ENCODE data around the gene CPN2. TPM values are rescaled to one million over a fixed set of nuclear protein-coding genes. Genes with fewer than 3 reads are reported as not detected.

CPN2 gene
- total and polyA plus RNA-seq, 2 of the 13 experiments (the other 11 are each of a cell fraction or from before 2014, with no cell fraction given) = 26.7 to 27.7 TPM

DNA sequence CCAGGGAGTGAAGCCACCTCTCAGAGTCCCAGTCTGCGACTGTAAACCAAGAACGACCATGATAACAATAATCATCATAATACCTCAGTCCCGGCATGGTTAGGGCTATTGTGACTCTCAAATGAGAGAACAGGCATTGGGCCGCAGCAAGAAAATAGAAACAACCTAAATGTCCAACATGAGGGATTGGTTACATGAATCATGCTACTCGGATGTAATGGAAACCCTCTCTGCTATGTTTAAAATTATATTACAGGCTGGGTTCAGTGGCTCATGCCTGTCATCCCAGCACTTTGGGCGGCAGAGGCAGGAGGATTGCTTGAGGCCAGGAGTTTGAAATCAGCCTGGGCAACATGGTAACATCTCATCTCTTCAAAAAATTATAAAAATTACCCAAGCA lies 2.8 kb downstream of the CPN2 start (continued):
- TF ChIP-seq, protein P1, sequence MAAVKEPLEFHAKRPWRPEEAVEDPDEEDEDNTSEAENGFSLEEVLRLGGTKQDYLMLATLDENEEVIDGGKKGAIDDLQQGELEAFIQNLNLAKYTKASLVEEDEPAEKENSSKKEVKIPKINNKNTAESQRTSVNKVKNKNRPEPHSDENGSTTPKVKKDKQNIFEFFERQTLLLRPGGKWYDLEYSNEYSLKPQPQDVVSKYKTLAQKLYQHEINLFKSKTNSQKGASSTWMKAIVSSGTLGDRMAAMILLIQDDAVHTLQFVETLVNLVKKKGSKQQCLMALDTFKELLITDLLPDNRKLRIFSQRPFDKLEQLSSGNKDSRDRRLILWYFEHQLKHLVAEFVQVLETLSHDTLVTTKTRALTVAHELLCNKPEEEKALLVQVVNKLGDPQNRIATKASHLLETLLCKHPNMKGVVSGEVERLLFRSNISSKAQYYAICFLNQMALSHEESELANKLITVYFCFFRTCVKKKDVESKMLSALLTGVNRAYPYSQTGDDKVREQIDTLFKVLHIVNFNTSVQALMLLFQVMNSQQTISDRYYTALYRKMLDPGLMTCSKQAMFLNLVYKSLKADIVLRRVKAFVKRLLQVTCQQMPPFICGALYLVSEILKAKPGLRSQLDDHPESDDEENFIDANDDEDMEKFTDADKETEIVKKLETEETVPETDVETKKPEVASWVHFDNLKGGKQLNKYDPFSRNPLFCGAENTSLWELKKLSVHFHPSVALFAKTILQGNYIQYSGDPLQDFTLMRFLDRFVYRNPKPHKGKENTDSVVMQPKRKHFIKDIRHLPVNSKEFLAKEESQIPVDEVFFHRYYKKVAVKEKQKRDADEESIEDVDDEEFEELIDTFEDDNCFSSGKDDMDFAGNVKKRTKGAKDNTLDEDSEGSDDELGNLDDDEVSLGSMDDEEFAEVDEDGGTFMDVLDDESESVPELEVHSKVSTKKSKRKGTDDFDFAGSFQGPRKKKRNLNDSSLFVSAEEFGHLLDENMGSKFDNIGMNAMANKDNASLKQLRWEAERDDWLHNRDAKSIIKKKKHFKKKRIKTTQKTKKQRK (IDR thresholded peaks at IDR 0.05; ENCODE audit: low read length) = no peak

DNA sequence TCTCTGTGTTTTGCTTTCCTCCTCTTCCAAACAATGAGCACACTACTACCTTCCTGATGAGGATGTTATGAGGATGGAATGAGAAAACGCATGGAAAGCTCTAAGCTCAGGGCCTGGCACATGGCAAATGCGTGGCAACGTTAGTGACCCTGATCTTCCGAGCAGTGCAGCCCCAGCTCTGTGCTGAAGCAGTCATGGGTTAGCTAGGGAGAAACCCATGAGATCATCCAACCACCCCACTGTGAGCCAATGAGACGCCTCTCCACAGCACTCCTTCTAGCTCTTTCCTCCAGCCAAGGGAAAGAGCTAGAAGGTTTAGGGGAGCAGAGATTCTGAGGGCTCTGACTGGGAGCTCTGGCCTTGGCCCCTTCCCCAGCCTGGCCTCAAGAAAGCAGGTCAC lies 4.5 kb downstream of the CPN2 start:
- ChIA-PET POLR2A (no interaction called here), CTCF (ENCODE audit: low intra/inter-chr PET ratio, low total read pairs) (no interaction called here)
- TF ChIP-seq, protein P2, sequence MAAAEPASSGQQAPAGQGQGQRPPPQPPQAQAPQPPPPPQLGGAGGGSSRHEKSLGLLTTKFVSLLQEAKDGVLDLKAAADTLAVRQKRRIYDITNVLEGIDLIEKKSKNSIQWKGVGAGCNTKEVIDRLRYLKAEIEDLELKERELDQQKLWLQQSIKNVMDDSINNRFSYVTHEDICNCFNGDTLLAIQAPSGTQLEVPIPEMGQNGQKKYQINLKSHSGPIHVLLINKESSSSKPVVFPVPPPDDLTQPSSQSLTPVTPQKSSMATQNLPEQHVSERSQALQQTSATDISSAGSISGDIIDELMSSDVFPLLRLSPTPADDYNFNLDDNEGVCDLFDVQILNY (CRISPR knock-in tag; conservative IDR thresholded peaks at IDR 0.05) = no peak
- TF ChIP-seq, protein P3, sequence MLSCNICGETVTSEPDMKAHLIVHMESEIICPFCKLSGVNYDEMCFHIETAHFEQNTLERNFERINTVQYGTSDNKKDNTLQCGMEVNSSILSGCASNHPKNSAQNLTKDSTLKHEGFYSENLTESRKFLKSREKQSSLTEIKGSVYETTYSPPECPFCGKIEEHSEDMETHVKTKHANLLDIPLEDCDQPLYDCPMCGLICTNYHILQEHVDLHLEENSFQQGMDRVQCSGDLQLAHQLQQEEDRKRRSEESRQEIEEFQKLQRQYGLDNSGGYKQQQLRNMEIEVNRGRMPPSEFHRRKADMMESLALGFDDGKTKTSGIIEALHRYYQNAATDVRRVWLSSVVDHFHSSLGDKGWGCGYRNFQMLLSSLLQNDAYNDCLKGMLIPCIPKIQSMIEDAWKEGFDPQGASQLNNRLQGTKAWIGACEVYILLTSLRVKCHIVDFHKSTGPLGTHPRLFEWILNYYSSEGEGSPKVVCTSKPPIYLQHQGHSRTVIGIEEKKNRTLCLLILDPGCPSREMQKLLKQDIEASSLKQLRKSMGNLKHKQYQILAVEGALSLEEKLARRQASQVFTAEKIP (CRISPR knock-in tag; IDR thresholded peaks at IDR 0.05; ENCODE audit: borderline replicate concordance) = no peak
- TF ChIP-seq ZNF337 (CRISPR knock-in tag; IDR thresholded peaks at IDR 0.05; ENCODE audit: borderline replicate concordance, low read depth) = no peak
- no peak for TF ChIP-seq HNRNPLL (IDR thresholded peaks at IDR 0.05; ENCODE audit: low read depth, low read length, poor library complexity, severe bottlenecking)
- TF ChIP-seq, protein P4, sequence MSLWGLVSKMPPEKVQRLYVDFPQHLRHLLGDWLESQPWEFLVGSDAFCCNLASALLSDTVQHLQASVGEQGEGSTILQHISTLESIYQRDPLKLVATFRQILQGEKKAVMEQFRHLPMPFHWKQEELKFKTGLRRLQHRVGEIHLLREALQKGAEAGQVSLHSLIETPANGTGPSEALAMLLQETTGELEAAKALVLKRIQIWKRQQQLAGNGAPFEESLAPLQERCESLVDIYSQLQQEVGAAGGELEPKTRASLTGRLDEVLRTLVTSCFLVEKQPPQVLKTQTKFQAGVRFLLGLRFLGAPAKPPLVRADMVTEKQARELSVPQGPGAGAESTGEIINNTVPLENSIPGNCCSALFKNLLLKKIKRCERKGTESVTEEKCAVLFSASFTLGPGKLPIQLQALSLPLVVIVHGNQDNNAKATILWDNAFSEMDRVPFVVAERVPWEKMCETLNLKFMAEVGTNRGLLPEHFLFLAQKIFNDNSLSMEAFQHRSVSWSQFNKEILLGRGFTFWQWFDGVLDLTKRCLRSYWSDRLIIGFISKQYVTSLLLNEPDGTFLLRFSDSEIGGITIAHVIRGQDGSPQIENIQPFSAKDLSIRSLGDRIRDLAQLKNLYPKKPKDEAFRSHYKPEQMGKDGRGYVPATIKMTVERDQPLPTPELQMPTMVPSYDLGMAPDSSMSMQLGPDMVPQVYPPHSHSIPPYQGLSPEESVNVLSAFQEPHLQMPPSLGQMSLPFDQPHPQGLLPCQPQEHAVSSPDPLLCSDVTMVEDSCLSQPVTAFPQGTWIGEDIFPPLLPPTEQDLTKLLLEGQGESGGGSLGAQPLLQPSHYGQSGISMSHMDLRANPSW (CRISPR knock-in tag; IDR thresholded peaks at IDR 0.05; ENCODE audit: borderline replicate concordance) = no peak
- TF ChIP-seq, protein P5, sequence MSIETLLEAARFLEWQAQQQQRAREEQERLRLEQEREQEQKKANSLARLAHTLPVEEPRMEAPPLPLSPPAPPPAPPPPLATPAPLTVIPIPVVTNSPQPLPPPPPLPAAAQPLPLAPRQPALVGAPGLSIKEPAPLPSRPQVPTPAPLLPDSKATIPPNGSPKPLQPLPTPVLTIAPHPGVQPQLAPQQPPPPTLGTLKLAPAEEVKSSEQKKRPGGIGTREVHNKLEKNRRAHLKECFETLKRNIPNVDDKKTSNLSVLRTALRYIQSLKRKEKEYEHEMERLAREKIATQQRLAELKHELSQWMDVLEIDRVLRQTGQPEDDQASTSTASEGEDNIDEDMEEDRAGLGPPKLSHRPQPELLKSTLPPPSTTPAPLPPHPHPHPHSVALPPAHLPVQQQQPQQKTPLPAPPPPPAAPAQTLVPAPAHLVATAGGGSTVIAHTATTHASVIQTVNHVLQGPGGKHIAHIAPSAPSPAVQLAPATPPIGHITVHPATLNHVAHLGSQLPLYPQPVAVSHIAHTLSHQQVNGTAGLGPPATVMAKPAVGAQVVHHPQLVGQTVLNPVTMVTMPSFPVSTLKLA (IDR thresholded peaks at IDR 0.05) = no peak; the same call in 1 of the 2 replicates
- no peak for TF ChIP-seq SP4 (CRISPR knock-in tag; IDR thresholded peaks at IDR 0.05)
- TF ChIP-seq SAFB2 (CRISPR knock-in tag; IDR thresholded peaks at IDR 0.05; ENCODE audit: borderline replicate concordance, low read depth) = no peak
- H3K4me3 ChIP-seq (replicated peaks in 1 of 3; ENCODE audit: insufficient read depth in 1 of 3, low read depth in 2 of 3, low read length in 3 of 3) = no peak overlapping the region
- H4K20me1 ChIP-seq (ENCODE audit: insufficient read depth, low read length) = no peaks in the 10 kb centered on the region
- ATAC-seq = no peak
- H3K79me2 ChIP-seq (ENCODE audit: insufficient read depth, low read length) = no peaks in the 10 kb centered on the region
- intact Hi-C loops (cut with micrococcal nuclease; ENCODE audit: unreplicated experiment) (no loop called here), in situ Hi-C loops (cut with HindIII; ENCODE audit: extremely low pct_ligation_motif_present, low pct_unique_long_range_greater_than_20kb) (no loop called here)
- FAIRE-seq = no peak
- no peaks in the 10 kb centered on the region for H3K9me3 ChIP-seq (ENCODE audit: low read length)
- H3K4me1 ChIP-seq (ENCODE audit: insufficient read depth, low read length) = peaks cover 18% of the 10 kb centered on the region
- no TSS peak for BruUV-seq (replicated peaks)
- no peak for DNase-seq (ENCODE audit: low spot score)
- no peak overlapping the region for H2AFZ ChIP-seq (ENCODE audit: low read length)
- H3K9ac ChIP-seq (ENCODE audit: insufficient read depth, low read depth, low read length) = no peak overlapping the region
- no peaks in the 10 kb centered on the region for H3K27me3 ChIP-seq (ENCODE audit: control insufficient read depth in 1 of 2, insufficient read depth in 2 of 2, low read length in 2 of 2)
- H3K36me3 ChIP-seq (replicated peaks in 1 of 2; ENCODE audit: control insufficient read depth in 1 of 2, insufficient read depth in 2 of 2, low read length in 2 of 2) = peaks cover 6 to 11% of the 10 kb centered on the region in 2 experiments; a peak in 4 of 5 replicates
- no peak overlapping the region for H3K27ac ChIP-seq (ENCODE audit: extremely low read length, insufficient read depth, low read length)
- no peak overlapping the region for H3K4me2 ChIP-seq (ENCODE audit: low read depth, low read length)
- WGBS (ENCODE audit: low lambda C conversion rate) = 95% methylated on average over 4 of the region's 5 CpGs
